ENCODE data around the gene ALDH1B1. TPM values are rescaled to one million over a fixed set of nuclear protein-coding genes. Genes with fewer than 3 reads are reported as not detected.
"Not testable (repeated sequence)": the region's sequence is repeated elsewhere in the genome, so short reads cannot be mapped to it uniquely, and the experiment has no call there.

The ALDH1B1 gene
- polyA plus RNA-seq, 12 donors: 11.0 to 31.4 (median 19.5) TPM; not detected in 1

DNA sequence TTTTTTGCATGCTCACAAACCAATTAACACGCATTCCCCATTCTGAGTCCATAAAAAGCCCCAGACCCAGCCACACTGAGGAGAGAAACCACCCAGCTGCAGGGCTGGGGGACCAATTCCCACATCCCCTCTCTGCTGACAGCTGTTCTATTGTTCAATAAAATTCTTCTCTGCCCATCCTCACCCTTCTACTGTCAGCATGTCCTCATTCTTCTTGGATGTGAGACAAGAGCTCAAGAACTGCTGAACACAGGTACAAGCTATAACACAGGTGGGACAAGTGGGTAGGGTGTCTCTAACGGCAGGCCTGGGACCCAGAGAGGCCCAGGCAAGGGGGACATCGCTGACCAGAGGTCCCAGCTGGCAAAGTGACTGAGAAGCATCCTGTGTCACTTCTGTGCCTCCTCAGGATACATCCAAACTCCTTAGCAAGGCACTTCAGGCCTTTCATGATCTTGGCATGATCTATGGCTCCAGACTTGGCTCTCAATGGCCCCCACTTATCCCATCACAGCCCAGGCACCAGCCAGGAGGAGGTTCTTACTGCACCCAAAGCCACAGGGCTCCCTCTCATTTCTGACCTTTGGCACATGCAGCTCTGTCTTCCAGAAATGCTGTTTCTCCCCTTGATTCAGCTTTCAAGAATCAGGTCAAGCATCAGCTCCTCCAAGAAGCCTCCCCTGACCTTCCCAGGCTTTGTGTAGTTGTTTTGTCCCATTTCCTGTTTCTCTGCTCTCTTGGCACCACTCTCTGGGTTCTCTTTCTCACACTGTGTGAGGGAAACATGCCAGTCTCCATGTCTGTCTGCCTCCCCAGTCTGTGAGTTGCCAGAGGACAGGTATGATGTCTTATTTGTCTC is 7.3 kb upstream of the ALDH1B1 start:
- DNase-seq: no peak

DNA sequence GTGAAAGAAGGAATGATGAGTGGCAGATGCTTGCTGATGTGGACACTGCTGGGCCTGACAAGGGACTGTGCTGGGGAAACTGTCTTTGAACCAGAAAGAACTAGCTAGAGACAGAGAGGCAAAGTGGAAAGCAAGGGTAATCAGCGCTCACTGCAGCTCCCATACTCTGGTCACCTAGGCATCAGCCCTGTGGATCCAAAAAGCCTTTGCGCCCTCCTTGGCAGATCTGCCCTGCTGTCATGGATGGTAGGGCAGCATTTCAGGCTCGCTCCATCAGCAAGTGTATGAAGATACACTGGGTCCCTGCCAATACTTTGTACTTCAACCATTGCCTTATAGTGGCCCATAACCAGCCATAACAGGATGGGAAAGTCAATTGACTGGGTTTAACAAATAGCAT is 6.6 kb upstream of the ALDH1B1 start:
- no peak for DNase-seq

DNA sequence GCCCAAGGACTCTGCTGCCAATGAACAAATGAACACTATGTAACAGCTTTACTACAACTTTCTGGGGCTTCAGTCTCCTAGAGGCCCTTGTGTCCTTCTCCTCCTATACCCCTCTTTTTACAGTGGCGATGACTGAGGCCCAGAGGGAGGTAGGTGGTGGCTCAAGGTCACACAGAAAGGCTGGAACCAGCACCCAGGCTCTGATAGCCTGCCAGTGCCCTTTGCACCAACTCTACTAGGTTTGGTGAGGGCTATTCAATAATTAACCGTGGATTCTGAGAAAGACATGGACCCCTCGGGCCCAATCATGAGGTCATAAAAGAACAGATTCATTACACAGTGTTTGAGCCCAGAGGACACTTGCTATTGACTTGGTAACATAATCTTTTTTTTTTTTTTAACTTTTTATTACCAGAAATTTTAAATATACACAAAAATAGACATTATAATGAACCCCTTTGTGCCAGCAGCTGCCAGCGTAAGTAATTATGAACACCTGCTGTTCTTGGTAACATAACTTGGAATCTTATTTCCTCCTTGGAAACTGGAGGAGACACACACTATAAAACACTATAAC is 6.1 kb upstream of the ALDH1B1 start:
- no peak for DNase-seq

DNA sequence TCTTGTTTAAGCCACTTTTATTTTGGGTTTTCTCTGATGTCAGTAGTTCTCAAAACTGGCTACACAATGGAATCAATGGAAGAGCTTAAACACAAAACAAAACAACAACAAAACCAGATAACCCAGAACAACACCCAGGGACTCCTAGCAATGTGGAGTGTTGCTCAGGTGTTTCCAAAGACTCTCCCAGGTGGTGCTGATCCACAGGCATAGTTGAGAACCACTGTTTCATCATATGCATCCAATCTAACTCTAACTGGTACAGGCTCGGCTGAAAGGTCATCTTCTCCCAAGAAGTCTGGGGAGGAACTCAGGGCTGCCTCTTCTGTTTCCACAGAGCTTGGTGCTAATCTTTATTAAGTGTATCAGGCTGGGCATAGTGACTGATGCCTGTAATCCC is 5.4 kb upstream of the ALDH1B1 start:
- no peak for DNase-seq

DNA sequence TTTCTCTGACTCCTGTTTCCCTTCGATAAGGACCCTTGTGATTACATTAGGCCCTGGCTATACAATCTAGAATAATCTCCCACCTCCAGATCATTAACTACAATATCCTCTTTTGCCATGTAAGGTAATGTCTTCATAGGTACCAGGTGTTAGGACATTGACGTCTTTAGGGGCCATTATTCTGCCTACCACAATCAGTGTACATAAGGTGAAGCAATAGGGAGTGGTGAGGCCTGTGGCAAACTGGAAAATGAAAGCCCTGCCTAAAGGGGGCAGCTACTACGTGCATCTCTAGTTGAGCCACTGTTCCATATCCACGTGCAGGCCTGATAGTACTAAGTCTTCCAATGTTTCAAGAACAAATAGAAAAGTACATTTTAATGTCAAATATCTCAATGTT is 4.8 kb upstream of the ALDH1B1 start:
- no peak for DNase-seq

DNA sequence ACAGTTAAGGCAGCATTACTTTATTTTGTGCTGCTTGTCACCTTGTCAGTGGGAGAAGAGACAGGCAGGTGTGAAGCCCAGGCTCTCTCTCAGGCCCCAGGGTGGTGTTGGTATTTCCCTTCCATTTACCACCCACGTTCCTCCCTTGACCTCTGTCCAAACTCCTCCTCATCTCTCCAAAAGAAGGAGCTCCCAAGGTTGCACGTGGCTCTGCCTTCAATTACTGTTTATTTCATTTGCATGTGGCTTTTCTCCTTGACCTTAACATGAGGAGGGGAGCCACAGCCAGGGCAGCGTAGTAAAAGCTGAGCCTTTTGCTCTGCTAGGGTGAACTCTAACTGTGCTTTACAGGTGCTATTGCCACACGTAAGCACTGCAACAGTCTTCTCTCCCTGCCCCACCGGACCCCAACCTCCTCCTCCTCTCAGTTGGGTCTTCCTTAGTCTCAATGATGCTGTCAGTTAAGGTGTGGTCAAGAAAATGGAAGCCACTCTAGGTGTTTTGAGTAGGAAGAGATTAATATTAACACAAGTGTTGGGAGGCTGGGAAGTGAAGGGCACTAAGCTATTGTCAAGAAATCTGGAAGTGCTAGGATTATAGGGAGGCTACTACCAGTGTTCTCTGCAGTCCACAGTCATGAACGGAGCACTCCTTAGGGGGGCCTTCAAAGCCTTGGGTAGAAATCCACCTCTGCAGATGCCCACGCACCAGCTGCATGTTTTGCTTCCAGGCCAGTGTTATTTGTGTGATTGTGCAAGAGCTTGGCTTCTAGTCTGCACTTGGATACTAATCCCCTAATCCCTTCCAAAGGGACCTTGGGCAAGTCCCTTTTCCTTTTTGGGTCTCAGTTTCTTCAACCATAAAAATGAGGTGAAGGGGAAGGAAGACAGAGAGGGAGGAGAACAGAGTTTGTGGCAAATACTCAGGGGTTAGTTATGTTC is 3.9 kb upstream of the ALDH1B1 start:
- DNase-seq: no peak

DNA sequence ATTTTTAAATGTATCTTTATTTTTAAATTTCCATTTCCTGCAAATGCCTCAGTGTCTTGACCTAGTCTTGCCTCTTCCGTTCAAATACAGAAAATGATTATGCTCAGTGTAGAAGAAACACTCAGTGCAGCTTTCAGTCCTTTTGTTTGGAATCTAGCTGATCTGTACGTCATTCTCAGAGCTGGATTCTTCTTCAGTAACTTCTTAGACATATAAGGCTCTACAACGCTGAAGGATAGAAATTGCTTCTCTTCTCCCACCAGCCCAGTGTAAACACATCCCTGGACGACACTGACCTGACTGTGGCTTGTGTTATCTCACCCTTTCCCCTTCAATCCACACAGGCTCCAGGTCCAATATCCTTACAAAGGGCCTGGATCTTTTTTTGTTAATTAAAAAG is 3.2 kb upstream of the ALDH1B1 start:
- no peak for DNase-seq

DNA sequence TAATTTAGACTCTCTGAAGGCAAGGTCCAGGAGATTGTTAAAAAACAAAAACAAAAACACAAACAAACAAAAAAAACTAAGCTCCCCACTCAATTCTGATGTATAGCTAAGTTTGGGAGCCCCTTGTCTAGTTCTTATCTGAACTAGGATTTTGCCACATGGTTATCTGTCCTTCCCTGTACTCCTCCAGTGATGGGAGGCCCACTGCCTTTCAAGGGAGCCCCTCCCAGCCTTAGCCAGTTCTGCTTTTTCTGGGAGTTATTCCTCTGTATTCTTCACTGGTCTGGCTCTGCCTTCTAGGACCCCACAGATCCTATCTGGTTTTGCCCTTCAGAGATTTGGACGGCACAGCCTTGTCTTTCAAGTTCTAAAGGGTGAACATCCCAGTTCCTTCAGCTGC is 2.1 kb upstream of the ALDH1B1 start:
- DNase-seq: no peak

DNA sequence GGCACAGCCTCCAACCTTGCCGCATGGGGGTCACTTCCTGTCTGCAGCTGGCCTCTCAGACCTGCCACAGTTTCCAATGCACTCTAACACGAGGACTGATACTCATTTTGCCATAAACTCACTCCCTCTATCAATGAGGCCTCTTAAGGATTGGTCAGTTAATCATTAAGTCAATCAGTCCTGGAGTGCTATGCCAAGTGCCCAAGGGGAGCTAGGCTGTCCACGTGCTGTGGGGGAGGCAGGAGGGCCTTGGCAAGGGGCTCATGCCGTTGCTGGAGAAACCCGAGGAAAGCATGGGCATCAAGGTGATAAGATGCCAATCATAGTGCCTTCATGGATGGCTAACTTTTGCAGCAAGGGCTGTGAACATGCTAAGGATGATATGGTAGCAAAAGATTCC is 1.7 kb upstream of the ALDH1B1 start:
- DNase-seq: no peak

DNA sequence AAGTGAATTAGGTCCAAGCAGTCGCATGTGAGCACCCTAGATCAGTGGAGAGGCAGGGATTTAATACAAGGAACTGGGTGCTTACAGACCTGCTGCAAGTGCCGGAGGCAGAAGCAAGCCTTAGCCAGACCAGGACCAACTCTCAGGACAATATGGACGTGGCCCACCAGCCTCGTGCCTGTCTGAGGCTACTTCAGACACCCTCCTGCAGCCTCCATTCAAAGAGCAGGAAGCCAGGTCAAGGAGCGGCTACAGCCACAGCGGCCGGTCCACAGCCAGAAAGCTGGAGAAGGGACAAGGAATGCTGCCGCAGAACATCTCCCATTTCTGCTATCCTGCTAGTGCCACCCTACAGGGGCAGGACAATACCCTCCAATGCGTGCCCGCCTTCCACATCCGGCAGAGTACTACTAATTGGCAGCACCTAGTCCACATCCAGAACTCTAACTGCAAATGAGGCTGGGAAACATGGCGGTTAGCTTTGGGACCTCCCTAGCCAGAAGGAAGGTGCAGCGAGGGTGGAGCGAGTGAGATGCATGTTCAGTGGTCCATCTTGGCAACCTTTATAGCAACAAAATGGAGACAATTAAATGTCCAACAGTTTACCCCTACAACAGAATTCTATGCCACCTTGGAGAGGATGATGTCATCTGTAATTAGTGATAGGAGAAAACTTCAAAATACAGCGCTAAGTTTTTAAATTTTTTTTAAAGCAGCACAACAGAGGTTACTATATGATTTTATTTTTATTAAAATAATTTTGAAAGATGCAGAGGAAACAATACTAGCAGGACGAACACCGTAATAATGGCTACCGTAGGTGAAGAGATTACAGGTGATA is 1.0 kb upstream of the ALDH1B1 start:
- DNase-seq: no peak

DNA sequence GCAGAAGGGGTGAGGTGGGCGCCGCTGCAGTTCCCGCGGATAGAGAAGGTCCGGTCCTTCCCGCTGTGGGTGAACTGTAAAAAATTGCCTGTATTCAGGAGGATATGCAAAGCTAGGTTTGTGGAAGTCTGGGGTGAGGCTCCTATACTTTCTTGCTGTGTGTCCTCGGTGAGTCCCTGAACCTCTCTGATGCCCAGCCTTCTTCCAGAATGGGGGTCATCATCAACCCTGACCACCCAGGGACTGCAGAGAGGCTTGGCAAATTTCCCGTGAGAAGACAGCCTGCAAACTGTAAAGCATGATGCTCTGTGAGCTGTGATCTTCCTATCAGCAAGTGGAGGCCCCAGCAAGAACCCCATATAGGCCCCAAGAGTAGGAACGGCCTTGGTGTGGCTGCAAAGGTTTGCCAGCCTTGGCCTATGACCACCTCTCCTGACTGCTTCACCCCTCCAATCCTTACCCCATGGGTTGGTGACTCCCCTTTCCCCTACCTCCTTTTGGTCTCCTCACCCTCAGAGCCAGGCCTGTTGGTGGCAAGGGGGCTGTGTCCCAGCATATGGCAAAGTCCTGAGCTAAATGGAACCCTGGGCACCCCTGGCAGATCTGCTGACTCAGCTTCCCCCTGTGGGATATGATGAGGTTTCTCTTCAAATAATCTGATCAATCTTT is 760 bp downstream of the ALDH1B1 start:
- no peak for DNase-seq

DNA sequence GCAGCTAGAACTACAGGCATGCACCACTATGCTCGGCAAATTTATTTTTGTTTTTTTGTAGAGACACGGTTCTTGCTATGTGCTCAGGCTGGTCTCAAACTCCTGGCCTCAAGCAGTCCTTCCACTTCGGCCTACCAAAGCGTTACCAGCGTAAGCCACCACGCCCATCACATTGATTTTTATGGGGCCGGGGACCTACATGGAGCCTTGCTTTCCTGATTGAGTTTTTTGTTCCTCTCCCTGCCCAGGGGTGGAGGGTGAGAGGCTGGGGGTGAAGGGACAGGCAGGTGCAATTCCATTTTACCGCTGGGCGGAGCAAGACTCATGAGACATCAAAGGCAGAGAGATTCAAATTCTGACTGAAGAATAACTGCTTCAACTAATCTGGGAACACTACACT is 1.9 kb downstream of the ALDH1B1 start:
- DNase-seq: no peak

DNA sequence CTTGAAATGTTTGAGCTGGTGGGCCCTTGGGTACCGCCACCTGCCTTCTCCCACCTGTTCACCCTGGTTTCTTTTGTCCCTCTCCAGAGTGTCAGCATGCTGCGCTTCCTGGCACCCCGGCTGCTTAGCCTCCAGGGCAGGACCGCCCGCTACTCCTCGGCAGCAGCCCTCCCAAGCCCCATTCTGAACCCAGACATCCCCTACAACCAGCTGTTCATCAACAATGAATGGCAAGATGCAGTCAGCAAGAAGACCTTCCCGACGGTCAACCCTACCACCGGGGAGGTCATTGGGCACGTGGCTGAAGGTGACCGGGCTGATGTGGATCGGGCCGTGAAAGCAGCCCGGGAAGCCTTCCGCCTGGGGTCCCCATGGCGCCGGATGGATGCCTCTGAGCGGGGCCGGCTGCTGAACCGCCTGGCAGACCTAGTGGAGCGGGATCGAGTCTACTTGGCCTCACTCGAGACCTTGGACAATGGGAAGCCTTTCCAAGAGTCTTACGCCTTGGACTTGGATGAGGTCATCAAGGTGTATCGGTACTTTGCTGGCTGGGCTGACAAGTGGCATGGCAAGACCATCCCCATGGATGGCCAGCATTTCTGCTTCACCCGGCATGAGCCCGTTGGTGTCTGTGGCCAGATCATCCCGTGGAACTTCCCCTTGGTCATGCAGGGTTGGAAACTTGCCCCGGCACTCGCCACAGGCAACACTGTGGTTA is 3.3 kb downstream of the ALDH1B1 start:
- DNase-seq: no peak

DNA sequence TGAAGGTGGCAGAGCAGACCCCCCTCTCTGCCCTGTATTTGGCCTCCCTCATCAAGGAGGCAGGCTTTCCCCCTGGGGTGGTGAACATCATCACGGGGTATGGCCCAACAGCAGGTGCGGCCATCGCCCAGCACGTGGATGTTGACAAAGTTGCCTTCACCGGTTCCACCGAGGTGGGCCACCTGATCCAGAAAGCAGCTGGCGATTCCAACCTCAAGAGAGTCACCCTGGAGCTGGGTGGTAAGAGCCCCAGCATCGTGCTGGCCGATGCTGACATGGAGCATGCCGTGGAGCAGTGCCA is 3.8 kb downstream of the ALDH1B1 start:
- no peak for DNase-seq

DNA sequence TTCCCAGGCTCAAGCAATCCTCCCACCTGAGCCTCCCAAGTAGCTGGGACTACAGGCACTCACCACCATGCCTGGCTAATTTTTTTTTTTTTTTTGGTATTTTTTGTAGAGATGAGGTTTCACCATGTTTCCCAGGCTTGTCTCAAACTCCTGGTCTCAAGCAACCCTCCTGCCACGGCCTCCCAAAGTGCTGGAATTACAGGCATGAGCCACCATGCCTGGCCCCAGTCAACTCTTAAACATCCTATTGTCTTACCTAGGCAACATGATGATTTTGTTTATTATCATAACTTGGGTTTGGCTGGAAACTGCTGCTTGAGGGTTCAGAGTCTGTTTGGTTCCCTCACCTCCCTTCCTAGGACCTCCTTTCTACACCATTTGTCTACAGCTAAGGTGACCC is 6.7 kb downstream of the ALDH1B1 start:
- DNase-seq: not testable (repeated sequence)

DNA sequence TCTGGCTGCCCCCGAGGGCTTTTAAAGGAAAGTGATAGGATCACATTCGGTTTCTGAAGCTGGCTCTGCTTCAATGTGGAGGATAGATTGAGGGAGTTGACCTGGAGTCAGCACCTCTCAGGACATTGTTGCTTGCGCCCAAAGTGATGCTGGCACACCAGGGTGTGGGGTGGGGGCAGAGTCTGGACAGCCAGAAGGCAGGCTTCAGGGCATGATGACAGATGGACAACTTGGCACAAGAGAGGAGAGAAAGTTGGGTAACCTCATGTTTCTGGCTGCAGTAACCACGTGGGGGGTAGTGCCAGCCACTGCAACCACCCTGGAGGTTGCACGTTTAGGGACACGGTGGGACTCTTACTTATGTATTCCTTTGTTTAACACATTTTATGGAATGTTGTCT is 9.5 kb downstream of the ALDH1B1 start:
- DNase-seq: no peak

DNA sequence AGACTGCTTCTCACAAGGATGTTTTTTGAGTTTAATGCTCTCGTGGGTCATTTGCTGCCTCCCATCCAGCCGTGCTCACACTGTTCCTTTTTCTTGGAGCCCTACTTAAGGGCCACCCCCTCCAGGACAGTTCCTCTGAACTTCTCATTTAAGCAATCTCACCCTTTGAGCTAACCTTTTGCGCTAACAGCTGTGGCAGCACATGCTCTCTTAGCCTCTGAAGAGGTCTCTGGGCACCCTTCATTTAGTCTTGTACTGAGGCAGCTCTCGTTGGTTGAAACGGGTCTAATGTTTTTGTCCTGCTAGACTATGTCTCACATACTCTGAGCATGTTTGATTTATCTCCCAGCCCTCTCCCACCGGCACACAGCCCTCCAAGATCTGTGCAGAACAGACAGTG is 11.8 kb downstream of the ALDH1B1 start:
- DNase-seq: no peak

DNA sequence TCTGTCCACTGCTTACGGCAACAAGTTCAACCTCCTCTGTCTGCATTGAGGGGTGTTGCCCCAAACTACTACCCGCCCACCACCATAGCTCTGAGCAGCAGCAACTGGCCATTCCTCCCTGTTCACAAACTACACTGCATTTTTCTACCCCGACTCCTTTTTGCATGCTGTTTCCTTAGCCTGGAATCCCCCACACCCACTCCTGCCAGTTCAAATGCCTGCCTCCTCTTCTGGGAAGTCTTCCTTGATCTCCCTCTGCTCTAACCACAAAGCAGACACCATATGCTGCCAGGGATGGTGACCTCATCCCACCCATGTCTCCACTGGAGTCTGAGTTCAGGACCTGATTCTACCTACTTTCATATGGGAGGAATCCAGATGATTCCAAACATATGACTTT is 13.3 kb downstream of the ALDH1B1 start:
- no peak for DNase-seq

DNA sequence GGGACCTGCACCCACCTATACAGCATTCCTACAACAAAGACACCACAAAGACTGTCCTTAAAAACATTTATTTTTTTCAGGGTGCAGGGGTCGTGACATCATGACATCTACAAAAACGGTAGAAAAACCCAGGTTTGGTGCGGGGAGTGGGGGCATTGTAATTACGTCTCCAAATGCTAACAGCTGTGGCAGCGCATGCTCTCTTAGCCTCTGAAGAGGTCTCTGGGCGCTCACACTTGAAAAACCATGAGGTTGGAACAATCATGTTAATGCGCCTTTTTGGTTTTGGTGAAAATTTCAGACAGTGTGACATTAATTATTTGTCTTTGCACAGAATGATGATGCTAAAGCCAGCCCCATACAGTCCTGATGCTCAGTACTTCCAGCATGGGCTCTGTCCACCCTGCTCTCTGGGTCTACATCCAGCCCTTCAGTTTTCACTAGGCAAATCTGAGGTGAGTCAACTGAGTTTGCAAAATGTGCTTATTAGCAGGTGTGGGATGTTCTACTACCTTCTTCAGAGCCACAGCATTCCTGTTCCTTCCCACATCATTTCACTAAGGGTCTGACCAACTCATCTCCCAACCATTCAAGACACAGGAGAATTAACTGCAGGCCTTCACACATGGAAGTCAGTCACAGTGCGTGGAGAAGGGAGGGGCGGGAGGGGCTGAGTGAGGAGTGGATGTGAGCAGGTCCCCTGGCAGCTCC is 14.1 kb downstream of the ALDH1B1 start:
- DNase-seq: no peak

DNA sequence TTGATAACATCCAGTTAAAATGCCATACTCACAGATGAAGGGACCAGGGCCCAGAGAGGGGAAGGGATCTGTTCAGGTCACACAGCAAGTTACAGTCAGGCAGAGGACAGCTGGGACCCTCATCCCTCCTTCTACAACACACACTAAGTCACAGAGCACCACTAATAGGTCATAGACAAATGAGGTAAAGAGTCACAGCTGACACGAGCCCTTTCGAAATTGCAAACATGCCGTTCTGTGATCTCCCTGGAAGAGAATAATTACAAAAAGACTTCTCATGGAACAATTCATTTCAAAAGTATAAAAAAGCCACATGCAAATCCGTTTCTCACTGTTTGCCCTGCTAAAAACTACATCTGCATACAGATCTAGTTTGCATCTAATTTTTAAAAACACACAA is 16.2 kb downstream of the ALDH1B1 start:
- DNase-seq: no peak
